Sigmoid colon (tissue), 7 donors: ENCODE data around the gene SLC1A2. TPM values are rescaled to one million over a fixed set of nuclear protein-coding genes. Genes with fewer than 3 reads are reported as not detected.

Source experiments
- DNase-seq: peaks from one replicate; pipeline ENCODE4 v3.0.0-alpha.2; 2019
- H3K27ac ChIP-seq, 4 donors: fragments of 200-600 bp; sonication (generic); one replicate each; pipeline ENCODE4 v1.5.1; 2016 to 2019; ENCODE audit warnings: mild to moderate bottlenecking in 1 of 4
- H3K27me3 ChIP-seq, 3 donors: fragments of 200-600 bp; sonication (generic); one replicate each; pipeline ENCODE4 v1.5.1; 2019; ENCODE audit warnings: mild to moderate bottlenecking in 1 of 3
- H3K36me3 ChIP-seq, 4 donors: fragments of 200-600 bp; sonication (generic); one replicate each; pipeline ENCODE4 v1.5.1; 2016 to 2019
- H3K4me1 ChIP-seq, 4 donors: fragments of 200-600 bp; sonication (generic); one replicate each; pipeline ENCODE4 v1.5.1; 2017 to 2019
- H3K4me3 ChIP-seq, 4 donors: fragments of 200-600 bp; sonication (generic); one replicate each; pipeline ENCODE4 v1.5.1; 2017 to 2019; ENCODE audit warnings: mild to moderate bottlenecking in 2 of 4, moderate library complexity in 1 of 4
- H3K9me3 ChIP-seq, 4 donors: fragments of 200-600 bp in 3 of 4; sonication (generic) in 3 of 4; one replicate each; pipeline versions ENCODE4 v1.5.1 to v1.6.1; 2013 to 2019
- EP300 ChIP-seq, 4 donors: sonication (generic); formaldehyde crosslinking; IDR thresholded peaks; one replicate each; pipeline ENCODE4 v1.6.1; 2017; ENCODE audit warnings: antibody characterized with exemption in 4 of 4
- POLR2A ChIP-seq, 2 donors: fragments of 450-650 bp; IDR thresholded peaks; one replicate each; pipeline ENCODE4 v1.6.1; 2016; ENCODE audit warnings: antibody characterized with exemption in 2 of 2, mild to moderate bottlenecking in 2 of 2, moderate library complexity in 2 of 2
- POLR2AphosphoS5 ChIP-seq, 4 donors: sonication (generic); formaldehyde crosslinking; IDR thresholded peaks; one replicate each; pipeline ENCODE4 v1.6.1; 2017; ENCODE audit warnings: antibody characterized with exemption in 4 of 4
- WGBS, 2 donors: extraction: QIAGEN DNeasy Blood & Tissue Kit; methylation state at CpG; one replicate each; pipeline ENCODE4 v1.1.7; 2013; 5-methylcytosine and 5-hydroxymethylcytosine counted together
- intact Hi-C: fragments of 100-400 bp; cut with DNase I; formaldehyde crosslinking; loops from one replicate; pipeline ENCODE4 v1.15.1; 2023
- polyA plus RNA-seq, 3 donors: library from polyadenylated mRNA; stranded (reverse); fragments of 200-250 nt; gene quantifications; one replicate each; pipeline ENCODE4 v1.2.3, GENCODE V29; 2013
- total RNA-seq, 4 donors: library from RNA; depleted of rRNA; stranded (reverse); fragments of >200 nt; gene quantifications; one replicate each; pipeline ENCODE4 v1.1.0, GENCODE V29; 2016
- TF ChIP-seq, protein P1 (sequence below), 4 experiments: fragments of 450-650 bp in 3 of 4; fragments of 200-600 bp in 1 of 4; IDR thresholded peaks; one replicate each; pipeline ENCODE4 v1.5.1; 2016 to 2019; ENCODE audit warnings: antibody characterized with exemption in 4 of 4, mild to moderate bottlenecking in 3 of 4, moderate library complexity in 2 of 4
- donor health status: healthy with polysubstance abuse.
- donor health status: Bipolar disorder and iron deficiency.
- donor health status: healthy.

The SLC1A2 gene
- total and polyA plus RNA-seq, 7 donors, result 0.14 to 2.2 (median 0.48) TPM; not detected in 1

GRCh38 chr11:35366798-35367197 is 52.6 kb downstream of the SLC1A2 start:
- H3K27ac ChIP-seq, result peak overlapping the region in 2 of 4 donors; percentile 29 to 84
- intact Hi-C loops, result no loop called here
- no peaks in the 10 kb centered on the region for H3K9me3 ChIP-seq
- no peaks in the 10 kb centered on the region for H3K36me3 ChIP-seq
- 75% methylated on average over 1 of the region's 1 CpG for WGBS, 2 donors
- no peaks in the 10 kb centered on the region for H3K27me3 ChIP-seq
- no peak overlapping the region for H3K4me3 ChIP-seq
- H3K4me1 ChIP-seq, result peaks cover 0 to 31% (median 24%) of the 10 kb centered on the region in 4 donors
- TF ChIP-seq POLR2AphosphoS5 (IDR thresholded peaks at IDR 0.05) (no peak), POLR2A (IDR thresholded peaks at IDR 0.05) (no peak), EP300 (IDR thresholded peaks at IDR 0.05) (no peak)
- TF ChIP-seq, protein P1, sequence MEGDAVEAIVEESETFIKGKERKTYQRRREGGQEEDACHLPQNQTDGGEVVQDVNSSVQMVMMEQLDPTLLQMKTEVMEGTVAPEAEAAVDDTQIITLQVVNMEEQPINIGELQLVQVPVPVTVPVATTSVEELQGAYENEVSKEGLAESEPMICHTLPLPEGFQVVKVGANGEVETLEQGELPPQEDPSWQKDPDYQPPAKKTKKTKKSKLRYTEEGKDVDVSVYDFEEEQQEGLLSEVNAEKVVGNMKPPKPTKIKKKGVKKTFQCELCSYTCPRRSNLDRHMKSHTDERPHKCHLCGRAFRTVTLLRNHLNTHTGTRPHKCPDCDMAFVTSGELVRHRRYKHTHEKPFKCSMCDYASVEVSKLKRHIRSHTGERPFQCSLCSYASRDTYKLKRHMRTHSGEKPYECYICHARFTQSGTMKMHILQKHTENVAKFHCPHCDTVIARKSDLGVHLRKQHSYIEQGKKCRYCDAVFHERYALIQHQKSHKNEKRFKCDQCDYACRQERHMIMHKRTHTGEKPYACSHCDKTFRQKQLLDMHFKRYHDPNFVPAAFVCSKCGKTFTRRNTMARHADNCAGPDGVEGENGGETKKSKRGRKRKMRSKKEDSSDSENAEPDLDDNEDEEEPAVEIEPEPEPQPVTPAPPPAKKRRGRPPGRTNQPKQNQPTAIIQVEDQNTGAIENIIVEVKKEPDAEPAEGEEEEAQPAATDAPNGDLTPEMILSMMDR (IDR thresholded peaks at IDR 0.05), result no peak
- no peak for DNase-seq

- peaks cover 0 to 31% (median 24%) of the 10 kb centered on the region in 4 donors for H3K4me1 ChIP-seq
- 84 to 87% methylated on average over 4 of the region's 4 CpGs for WGBS, 2 donors
- intact Hi-C loops, result no loop called here
- H3K36me3 ChIP-seq, result no peaks in the 10 kb centered on the region
- H3K27me3 ChIP-seq, result no peaks in the 10 kb centered on the region
- H3K4me3 ChIP-seq, result no peak overlapping the region
- no peaks in the 10 kb centered on the region for H3K9me3 ChIP-seq
- H3K27ac ChIP-seq, result peak overlapping the region in 3 of 4 donors; percentile 9 to 84 (median 33)
- DNase-seq, result no peak
- no peak for TF ChIP-seq POLR2A (IDR thresholded peaks at IDR 0.05)
- TF ChIP-seq, protein P1 (IDR thresholded peaks at IDR 0.05), result no peak
- no peak for TF ChIP-seq EP300 (IDR thresholded peaks at IDR 0.05)
- TF ChIP-seq POLR2AphosphoS5 (IDR thresholded peaks at IDR 0.05), result no peak
Observed at GRCh38 chr11:35365961-35366360, 53.4 kb downstream of the SLC1A2 start.

- Histone ChIP-seq H3K4me3 (no peak overlapping the region), H3K27ac (peak overlapping the region; percentile 59 to 87 (median 78)), H3K36me3 (no peaks in the 10 kb centered on the region), H3K27me3 (no peaks in the 10 kb centered on the region), H3K4me1 (peaks cover 0 to 31% (median 24%) of the 10 kb centered on the region in 4 donors), H3K9me3 (no peaks in the 10 kb centered on the region)
- DNase-seq, result no peak
- 79 to 92% methylated on average over 5 of the region's 5 CpGs for WGBS, 2 donors
- TF ChIP-seq, protein P1 (IDR thresholded peaks at IDR 0.05), result no peak
- TF ChIP-seq POLR2AphosphoS5 (IDR thresholded peaks at IDR 0.05) (no peak), EP300 (IDR thresholded peaks at IDR 0.05) (no peak), POLR2A (IDR thresholded peaks at IDR 0.05) (no peak)
- intact Hi-C loops, result no loop called here
Observed at GRCh38 chr11:35365395-35365794, 54.0 kb downstream of the SLC1A2 start.

DNA sequence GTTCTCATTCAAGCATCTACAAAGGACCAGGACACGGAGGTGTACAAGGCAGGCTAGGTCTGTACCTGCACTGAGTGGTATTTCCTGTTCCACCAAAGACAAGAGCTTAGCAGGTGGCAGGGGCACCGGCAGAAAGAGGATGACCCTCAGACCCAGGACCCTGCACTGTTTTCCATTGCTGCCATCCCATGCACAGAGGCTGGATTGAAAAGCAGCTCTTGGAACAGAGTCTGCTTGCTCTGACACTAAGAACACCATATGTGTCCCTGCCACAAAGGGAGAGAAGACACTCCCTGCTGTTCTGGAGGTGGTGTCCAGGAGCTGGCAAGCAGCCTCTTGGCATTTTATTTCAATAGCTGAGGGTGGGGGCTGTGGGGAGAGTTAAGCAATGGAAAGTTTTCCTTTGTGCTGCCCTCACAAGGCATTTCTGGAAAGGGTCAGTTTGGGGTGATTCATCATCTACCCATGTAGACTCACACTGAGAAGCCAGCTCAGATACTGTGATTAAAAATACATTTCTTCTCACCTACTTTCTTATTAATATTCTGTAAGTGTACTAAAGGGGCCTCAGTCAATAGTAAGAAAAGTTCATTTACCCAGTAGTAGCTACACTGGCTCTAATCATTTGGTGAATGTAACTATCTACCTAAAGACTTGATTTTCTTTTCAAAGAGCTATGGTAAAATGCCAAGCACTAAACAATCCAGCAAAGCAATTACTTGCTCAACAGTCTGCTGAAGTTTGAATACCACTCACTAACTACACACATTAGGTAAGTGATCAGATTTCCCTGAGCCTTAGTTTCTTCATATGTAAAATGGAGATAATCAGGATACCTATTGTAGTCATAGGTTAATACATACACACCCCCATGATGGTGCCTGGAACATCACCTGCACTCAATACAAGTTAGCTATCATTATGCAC is 55.2 kb downstream of the SLC1A2 start:
- DNase-seq, result peak; percentile 94
- Histone ChIP-seq H3K4me1 (peaks cover 0 to 38% (median 30%) of the 10 kb centered on the region in 4 donors), H3K27me3 (no peaks in the 10 kb centered on the region), H3K9me3 (no peaks in the 10 kb centered on the region), H3K36me3 (no peaks in the 10 kb centered on the region), H3K4me3 (no peak overlapping the region), H3K27ac (peak overlapping the region; percentile 59 to 87 (median 78))
- intact Hi-C loops, result no loop called here
- WGBS, 2 donors, result 27 to 67% methylated on average over 2 of the region's 2 CpGs
- TF ChIP-seq, protein P1 (IDR thresholded peaks at IDR 0.05), result no peak
- TF ChIP-seq EP300 (IDR thresholded peaks at IDR 0.05) (peak in 3 of 4 donors; percentile 10 to 73 (median 63)), POLR2AphosphoS5 (IDR thresholded peaks at IDR 0.05) (peak; percentile 53 to 78 (median 75))
